Measurements from ENCODE around the gene SDHC.

DNA sequence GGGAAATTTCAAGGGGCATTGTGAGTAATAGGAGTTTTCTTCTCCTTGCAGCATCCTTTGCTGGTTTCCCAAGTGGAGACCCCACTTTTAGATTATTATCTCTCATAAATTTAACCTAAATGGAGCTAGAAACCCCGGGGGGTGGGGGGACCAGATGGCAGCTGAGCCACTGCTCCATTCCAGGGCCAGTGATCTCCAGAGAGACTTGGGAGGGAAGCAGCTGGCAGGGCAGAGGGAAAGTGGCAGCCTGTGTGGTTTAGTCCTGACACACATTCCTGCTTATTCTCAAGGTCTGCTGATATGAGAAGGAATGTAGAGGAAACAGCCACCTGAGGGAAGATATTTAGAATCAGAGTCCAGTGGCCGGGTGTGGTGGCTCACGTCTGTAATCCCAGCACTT is 39.3 kb upstream of the SDHC start:
- TF ChIP-seq, protein P1, sequence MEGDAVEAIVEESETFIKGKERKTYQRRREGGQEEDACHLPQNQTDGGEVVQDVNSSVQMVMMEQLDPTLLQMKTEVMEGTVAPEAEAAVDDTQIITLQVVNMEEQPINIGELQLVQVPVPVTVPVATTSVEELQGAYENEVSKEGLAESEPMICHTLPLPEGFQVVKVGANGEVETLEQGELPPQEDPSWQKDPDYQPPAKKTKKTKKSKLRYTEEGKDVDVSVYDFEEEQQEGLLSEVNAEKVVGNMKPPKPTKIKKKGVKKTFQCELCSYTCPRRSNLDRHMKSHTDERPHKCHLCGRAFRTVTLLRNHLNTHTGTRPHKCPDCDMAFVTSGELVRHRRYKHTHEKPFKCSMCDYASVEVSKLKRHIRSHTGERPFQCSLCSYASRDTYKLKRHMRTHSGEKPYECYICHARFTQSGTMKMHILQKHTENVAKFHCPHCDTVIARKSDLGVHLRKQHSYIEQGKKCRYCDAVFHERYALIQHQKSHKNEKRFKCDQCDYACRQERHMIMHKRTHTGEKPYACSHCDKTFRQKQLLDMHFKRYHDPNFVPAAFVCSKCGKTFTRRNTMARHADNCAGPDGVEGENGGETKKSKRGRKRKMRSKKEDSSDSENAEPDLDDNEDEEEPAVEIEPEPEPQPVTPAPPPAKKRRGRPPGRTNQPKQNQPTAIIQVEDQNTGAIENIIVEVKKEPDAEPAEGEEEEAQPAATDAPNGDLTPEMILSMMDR (conservative IDR thresholded peaks at IDR 0.05; ENCODE audit: low read depth in 2 of 2) = no peak
- TF ChIP-seq EZH2 (IDR thresholded peaks at IDR 0.05; ENCODE audit: low read depth, unreplicated experiment) = no peak

Data from GM23338 (cell line).